Measurements from ENCODE around the gene SLFNL1.

The SLFNL1 gene

DNA sequence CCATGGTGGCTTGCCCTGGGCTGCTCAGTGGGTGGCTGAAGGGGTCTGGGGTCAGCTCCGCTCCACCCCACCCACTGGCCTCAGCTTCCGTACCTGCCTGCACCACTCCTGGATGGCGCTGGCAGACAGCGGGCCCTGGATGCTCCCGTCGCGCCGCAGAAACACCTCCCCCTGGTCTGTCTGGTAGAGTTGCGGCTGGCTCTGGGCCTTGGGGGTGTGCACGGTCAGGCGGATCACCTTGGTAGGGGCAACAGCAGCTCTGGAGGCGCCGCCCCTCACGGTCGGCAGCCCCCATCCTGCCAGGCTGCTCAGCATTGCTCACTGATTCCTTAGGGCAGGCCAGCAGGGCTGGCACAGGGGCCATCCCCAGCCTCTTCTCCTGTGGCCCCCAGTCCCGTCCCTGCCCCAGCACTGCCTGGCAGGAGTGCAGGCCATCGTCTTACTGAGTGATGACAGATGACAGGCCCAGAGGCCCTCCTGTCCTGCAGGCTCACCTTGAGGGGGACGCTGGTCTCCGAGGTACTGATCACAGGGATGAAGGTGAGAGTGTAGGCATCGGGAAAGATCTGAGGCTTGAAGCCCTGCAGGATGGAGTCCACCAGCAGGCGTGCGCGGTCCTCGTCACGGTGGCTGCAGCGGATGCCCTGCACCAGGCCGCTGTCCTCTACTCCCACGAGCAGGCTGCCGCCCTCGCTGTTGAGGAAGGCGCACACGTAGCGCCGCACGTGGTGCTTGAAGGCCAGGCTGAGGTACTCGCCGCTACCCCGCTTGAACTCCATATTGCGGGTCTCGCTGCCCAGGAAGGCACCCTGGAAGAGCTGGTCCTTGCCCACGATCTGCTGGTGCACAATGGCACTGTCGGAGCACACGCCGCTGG, 4.1 kb downstream of the SLFNL1 start:
- H3K9me3 ChIP-seq (ENCODE audit: control insufficient read depth, low read length), result no peaks in the 10 kb centered on the region
- H2AFZ ChIP-seq, result no peak overlapping the region
- no peak overlapping the region for H3K27ac ChIP-seq
- H3K4me3 ChIP-seq (ENCODE audit: low read depth, low read length), result no peak overlapping the region
- H3K4me2 ChIP-seq (ENCODE audit: low read length), result no peak overlapping the region
- no peaks in the 10 kb centered on the region for H3K79me2 ChIP-seq
- TF ChIP-seq, protein P1, sequence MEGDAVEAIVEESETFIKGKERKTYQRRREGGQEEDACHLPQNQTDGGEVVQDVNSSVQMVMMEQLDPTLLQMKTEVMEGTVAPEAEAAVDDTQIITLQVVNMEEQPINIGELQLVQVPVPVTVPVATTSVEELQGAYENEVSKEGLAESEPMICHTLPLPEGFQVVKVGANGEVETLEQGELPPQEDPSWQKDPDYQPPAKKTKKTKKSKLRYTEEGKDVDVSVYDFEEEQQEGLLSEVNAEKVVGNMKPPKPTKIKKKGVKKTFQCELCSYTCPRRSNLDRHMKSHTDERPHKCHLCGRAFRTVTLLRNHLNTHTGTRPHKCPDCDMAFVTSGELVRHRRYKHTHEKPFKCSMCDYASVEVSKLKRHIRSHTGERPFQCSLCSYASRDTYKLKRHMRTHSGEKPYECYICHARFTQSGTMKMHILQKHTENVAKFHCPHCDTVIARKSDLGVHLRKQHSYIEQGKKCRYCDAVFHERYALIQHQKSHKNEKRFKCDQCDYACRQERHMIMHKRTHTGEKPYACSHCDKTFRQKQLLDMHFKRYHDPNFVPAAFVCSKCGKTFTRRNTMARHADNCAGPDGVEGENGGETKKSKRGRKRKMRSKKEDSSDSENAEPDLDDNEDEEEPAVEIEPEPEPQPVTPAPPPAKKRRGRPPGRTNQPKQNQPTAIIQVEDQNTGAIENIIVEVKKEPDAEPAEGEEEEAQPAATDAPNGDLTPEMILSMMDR (IDR thresholded peaks at IDR 0.05), result no peak
- H3K4me1 ChIP-seq, result peaks cover 9% of the 10 kb centered on the region
- H3K9ac ChIP-seq, result no peak overlapping the region
- no peaks in the 10 kb centered on the region for H3K27me3 ChIP-seq (ENCODE audit: control insufficient read depth, insufficient read depth, low read length)
- H3K36me3 ChIP-seq (ENCODE audit: control insufficient read depth, insufficient read depth, low read length), result no peaks in the 10 kb centered on the region

DNA sequence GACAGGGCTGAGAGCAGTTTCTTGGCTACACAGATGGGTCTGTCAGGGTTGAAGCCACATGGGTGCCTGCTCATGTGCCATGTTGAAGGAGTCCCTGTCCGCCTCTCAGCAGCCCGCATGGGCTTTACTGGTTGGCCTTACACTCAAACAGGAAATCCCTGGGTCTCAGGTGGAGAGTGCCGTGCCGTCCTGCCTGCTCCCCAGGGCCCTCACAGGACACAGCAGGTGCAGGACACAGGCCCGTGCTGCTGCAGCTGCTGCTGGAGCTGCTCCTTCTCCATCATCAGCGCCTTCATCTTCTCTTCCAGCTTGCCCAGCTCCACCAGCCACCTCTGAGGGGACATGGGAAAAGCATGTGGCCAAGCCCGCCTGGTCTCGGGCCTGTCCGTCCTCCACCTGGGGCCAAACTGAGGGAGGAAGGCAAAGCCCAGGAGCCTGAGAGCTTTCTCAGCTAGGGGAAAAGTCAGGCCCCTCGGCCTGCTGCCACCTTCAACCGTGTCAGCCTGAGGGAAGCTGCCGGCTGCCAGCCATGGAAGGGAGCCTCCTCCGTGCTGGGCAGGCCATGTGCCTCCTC, 5.5 kb downstream of the SLFNL1 start:
- Histone ChIP-seq H3K36me3 (ENCODE audit: control insufficient read depth, insufficient read depth, low read length) (no peaks in the 10 kb centered on the region), H2AFZ (no peak overlapping the region), H3K9ac (no peak overlapping the region), H3K4me1 (no peaks in the 10 kb centered on the region), H3K4me3 (ENCODE audit: low read depth, low read length) (no peak overlapping the region), H3K27ac (no peak overlapping the region), H3K4me2 (ENCODE audit: low read length) (no peak overlapping the region), H3K9me3 (ENCODE audit: control insufficient read depth, low read length) (no peaks in the 10 kb centered on the region), H3K27me3 (ENCODE audit: control insufficient read depth, insufficient read depth, low read length) (no peaks in the 10 kb centered on the region), H3K79me2 (no peaks in the 10 kb centered on the region)
- TF ChIP-seq, protein P1 (IDR thresholded peaks at IDR 0.05), result no peak

DNA sequence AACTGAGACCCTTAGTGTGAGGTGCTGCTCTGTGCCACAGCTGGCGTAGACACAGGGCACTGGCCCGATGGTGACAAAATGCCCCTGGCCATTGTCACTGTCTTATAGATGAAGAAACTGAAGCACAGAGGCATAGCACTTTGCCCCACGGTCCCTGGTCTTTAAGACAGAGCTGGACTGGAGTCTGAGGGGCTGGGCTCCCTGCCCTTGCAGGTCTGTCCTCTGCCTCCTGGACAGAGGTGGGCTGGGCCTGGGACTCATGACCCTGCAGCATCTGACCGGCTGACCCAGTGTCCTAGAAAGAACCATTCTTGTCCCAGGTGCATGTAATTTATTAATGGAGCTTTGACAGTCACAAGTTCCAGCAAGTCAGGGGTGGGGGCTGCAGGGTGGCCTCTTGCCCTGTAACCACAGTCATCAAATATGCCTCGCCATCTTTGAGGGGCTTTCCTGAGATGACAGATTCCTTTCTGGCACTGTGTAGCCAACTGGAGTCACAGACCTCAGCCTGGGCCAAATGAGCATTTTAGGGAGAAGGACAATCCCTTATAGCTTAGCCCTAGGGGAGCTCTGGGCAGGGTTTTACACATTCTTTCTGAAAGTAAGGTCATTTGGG, 6.1 kb downstream of the SLFNL1 start:
- H3K79me2 ChIP-seq, result no peaks in the 10 kb centered on the region
- H2AFZ ChIP-seq, result no peak overlapping the region
- no peak overlapping the region for H3K4me3 ChIP-seq (ENCODE audit: low read depth, low read length)
- no peak overlapping the region for H3K27ac ChIP-seq
- H3K36me3 ChIP-seq (ENCODE audit: control insufficient read depth, insufficient read depth, low read length), result no peaks in the 10 kb centered on the region
- TF ChIP-seq, protein P1 (IDR thresholded peaks at IDR 0.05), result no peak
- H3K9me3 ChIP-seq (ENCODE audit: control insufficient read depth, low read length), result no peaks in the 10 kb centered on the region
- H3K4me2 ChIP-seq (ENCODE audit: low read length), result no peak overlapping the region
- no peak overlapping the region for H3K9ac ChIP-seq
- H3K4me1 ChIP-seq, result no peaks in the 10 kb centered on the region
- no peaks in the 10 kb centered on the region for H3K27me3 ChIP-seq (ENCODE audit: control insufficient read depth, insufficient read depth, low read length)

DNA sequence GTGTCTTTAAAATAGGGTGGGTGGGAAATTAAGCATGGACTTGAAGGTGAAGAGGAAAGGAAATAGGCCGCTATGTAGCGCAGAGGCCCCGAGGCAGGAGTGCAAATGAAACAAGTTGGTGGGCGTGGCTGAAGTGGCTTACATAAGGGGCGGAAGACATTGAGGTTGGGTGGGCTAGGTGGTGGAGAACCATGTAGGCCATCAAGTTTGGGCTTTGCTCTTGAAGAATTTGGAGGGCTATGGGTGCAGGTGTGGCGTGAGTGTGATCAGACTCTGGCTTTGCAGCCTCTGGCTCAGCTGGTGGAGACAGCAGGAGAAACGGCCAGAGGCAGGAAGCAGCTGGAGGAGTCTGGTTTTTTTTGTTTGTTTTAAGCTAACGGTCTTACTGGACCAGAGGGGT, 6.7 kb downstream of the SLFNL1 start:
- Histone ChIP-seq H2AFZ (no peak overlapping the region), H3K4me2 (ENCODE audit: low read length) (no peak overlapping the region), H3K9ac (no peak overlapping the region), H3K36me3 (ENCODE audit: control insufficient read depth, insufficient read depth, low read length) (no peaks in the 10 kb centered on the region), H3K4me1 (no peaks in the 10 kb centered on the region), H3K4me3 (ENCODE audit: low read depth, low read length) (no peak overlapping the region), H3K9me3 (ENCODE audit: control insufficient read depth, low read length) (no peaks in the 10 kb centered on the region), H3K27ac (no peak overlapping the region), H3K27me3 (ENCODE audit: control insufficient read depth, insufficient read depth, low read length) (no peaks in the 10 kb centered on the region), H3K79me2 (no peaks in the 10 kb centered on the region)
- TF ChIP-seq, protein P1 (IDR thresholded peaks at IDR 0.05), result no peak
